HG03095 (cell line): Measurements from ENCODE around the gene MCRIP1.
A peak's percentile ranks its signal among the peaks of the same experiment; 100 is the strongest.
"Not testable (repeated sequence)": the region's sequence is repeated elsewhere in the genome, so short reads cannot be mapped to it uniquely, and the experiment has no call there.

Experiments used
- ATAC-seq: cut with Tn5 transposase; IDR thresholded peaks from one replicate; pipeline ENCODE4 v1.9.1; 2021; ENCODE audit warnings: moderate library complexity; ENCODE audit not compliant: unreplicated experiment

Gene MCRIP1

GRCh38 chr17:81842725-81843504 is 9.8 kb upstream of the MCRIP1 start:
- ATAC-seq = no peak

GRCh38 chr17:81842378-81842724 is 9.3 kb upstream of the MCRIP1 start:
- no peak for ATAC-seq

GRCh38 chr17:81841866-81842265 is 8.8 kb upstream of the MCRIP1 start:
- ATAC-seq = no peak

GRCh38 chr17:81840826-81841778 is 8.0 kb upstream of the MCRIP1 start:
- ATAC-seq = no peak

GRCh38 chr17:81840059-81840458 is 7.0 kb upstream of the MCRIP1 start:
- not testable (repeated sequence) for ATAC-seq

GRCh38 chr17:81839301-81839700 is 6.2 kb upstream of the MCRIP1 start:
- ATAC-seq = no peak

- no peak for ATAC-seq
Observed at GRCh38 chr17:81838753-81839255, 5.7 kb upstream of the MCRIP1 start.

GRCh38 chr17:81837641-81838040 is 4.5 kb upstream of the MCRIP1 start:
- no peak for ATAC-seq

- ATAC-seq = no peak
Observed at GRCh38 chr17:81834831-81835267, 1.8 kb upstream of the MCRIP1 start, which contains the start of gene PPP1R27. Gene PPP1R27, minus strand, starts transcription at chr17:81835050. Its CDS starts 97 bp downstream, at chr17:81834953.

- peak; percentile 3 for ATAC-seq
Observed at GRCh38 chr17:81833921-81834830, 1.1 kb upstream of the MCRIP1 start.

GRCh38 chr17:81832608-81833159 is 407 bp downstream of the MCRIP1 start:
- peak; percentile 61 for ATAC-seq

GRCh38 chr17:81831957-81832607 is 1.0 kb downstream of the MCRIP1 start:
- ATAC-seq = no peak

- ATAC-seq = no peak
Observed at GRCh38 chr17:81831563-81831956, 1.5 kb downstream of the MCRIP1 start.

GRCh38 chr17:81829858-81830257 is 3.2 kb downstream of the MCRIP1 start:
- ATAC-seq = no peak

GRCh38 chr17:81828656-81829055 is 4.4 kb downstream of the MCRIP1 start:
- no peak for ATAC-seq

- ATAC-seq = no peak
Observed at GRCh38 chr17:81825841-81826466, 7.1 kb downstream of the MCRIP1 start.

- ATAC-seq = no peak
Observed at GRCh38 chr17:81824595-81824994, 8.5 kb downstream of the MCRIP1 start.

GRCh38 chr17:81823820-81824550 is 9.1 kb downstream of the MCRIP1 start:
- no peak for ATAC-seq
